Endodermal cell (in vitro differentiated cells): ENCODE measurements around the gene SLC38A3. TPM values are rescaled to one million over a fixed set of nuclear protein-coding genes. Genes with fewer than 3 reads are reported as not detected.

Experiments used
- DNase-seq: peaks from one replicate; pipeline ENCODE4 v3.0.0-alpha.2; 2017
- H3K27ac ChIP-seq: 2 replicates; pipeline ENCODE4 v1.5.1; 2013; ENCODE audit warnings: mild to moderate bottlenecking, low read depth, low read length, moderate library complexity
- H3K27me3 ChIP-seq: 2 replicates; pipeline ENCODE4 v1.6.1; 2013; ENCODE audit warnings: mild to moderate bottlenecking, low read length, moderate library complexity; ENCODE audit not compliant: insufficient read depth, control insufficient read depth, poor library complexity, severe bottlenecking
- H3K36me3 ChIP-seq: 2 replicates; pipeline ENCODE4 v1.7.0; 2013; ENCODE audit warnings: mild to moderate bottlenecking, low read length, moderate library complexity; ENCODE audit not compliant: control insufficient read depth, insufficient read depth
- H3K4me1 ChIP-seq: one replicate; pipeline ENCODE4 v1.7.0; 2013; ENCODE audit warnings: low read length; ENCODE audit not compliant: control insufficient read depth, insufficient read depth
- H3K4me3 ChIP-seq: 2 replicates; pipeline ENCODE4 v1.5.1; 2013; ENCODE audit warnings: mild to moderate bottlenecking, low read length, moderate library complexity
- H3K9ac ChIP-seq: 2 replicates; pipeline ENCODE4 v1.6.1; 2013; ENCODE audit warnings: mild to moderate bottlenecking, low read length, moderate library complexity; ENCODE audit not compliant: poor library complexity, severe bottlenecking; ENCODE audit errors: extremely low read depth
- H3K9me3 ChIP-seq: 2 replicates; pipeline ENCODE4 v1.6.1; 2013; ENCODE audit warnings: mild to moderate bottlenecking, low read length, moderate library complexity; ENCODE audit not compliant: control insufficient read depth
- H3K27ac Mint-ChIP-seq: 2 replicates; pipeline ENCODE4 v1.8.0; 2020; ENCODE audit warnings: mixed read lengths
- H3K27me3 Mint-ChIP-seq: 2 replicates; pipeline ENCODE4 v1.8.0; 2021; ENCODE audit warnings: mild to moderate bottlenecking, mixed read lengths; ENCODE audit not compliant: insufficient read depth
- H3K36me3 Mint-ChIP-seq: 2 replicates; pipeline ENCODE4 v1.8.0; 2020; ENCODE audit warnings: low read depth, mixed read lengths
- H3K4me1 Mint-ChIP-seq: 2 replicates; pipeline ENCODE4 v1.8.0; 2020; ENCODE audit warnings: mixed read lengths
- H3K4me3 Mint-ChIP-seq: 2 replicates; pipeline ENCODE4 v1.8.0; 2020; ENCODE audit warnings: mild to moderate bottlenecking, moderate library complexity, mixed read lengths
- H3K9me3 Mint-ChIP-seq: 2 replicates; pipeline ENCODE4 v1.8.0; 2020; ENCODE audit warnings: mild to moderate bottlenecking, mixed read lengths
- CTCF ChIP-seq: fragments of 200-600 bp; sonication (generic); conservative IDR thresholded peaks from 2 replicates; pipeline ENCODE4 v1.5.0; 2021; ENCODE audit warnings: antibody characterized with exemption, mild to moderate bottlenecking
- WGBS, 2 experiments: methylation state at CpG; one replicate each; pipeline versions ENCODE4 v1.1.5 to v1.1.7; 2013; ENCODE audit warnings: missing lambda C conversion rate in 2 of 2, mixed read lengths in 1 of 2; ENCODE audit not compliant: insufficient coverage in 1 of 2, insufficient read length in 1 of 2; 5-methylcytosine and 5-hydroxymethylcytosine counted together
- total RNA-seq, 2 donors: library from RNA; stranded (reverse); fragmentation: NEBNext Ultra II Directional in 1 of 2; extraction: Animal tissue kit (Norgen Biotek cat#: 25700) in 1 of 2; gene quantifications; 2 replicates in 1 of 2; 3 replicates in 1 of 2; pipeline ENCODE4 v1.2.1, GENCODE V29; 2021

SLC38A3 gene
- total RNA-seq, 2 donors from 2014 or later = 1.5 to 1.9 TPM

- H3K4me3 ChIP-seq = no peak overlapping the region
- Mint-ChIP-seq H3K27me3 (peaks cover 31% of the 10 kb centered on the region), H3K4me1 (no peaks in the 10 kb centered on the region), H3K9me3 (no peaks in the 10 kb centered on the region), H3K27ac (no peak overlapping the region), H3K4me3 (no peak overlapping the region), H3K36me3 (no peaks in the 10 kb centered on the region)
- no peaks in the 10 kb centered on the region for H3K4me1 ChIP-seq
- peaks cover 5% of the 10 kb centered on the region for H3K27me3 ChIP-seq
- DNase-seq = peak; percentile 97
- no peak overlapping the region for H3K9ac ChIP-seq
- no peaks in the 10 kb centered on the region for H3K36me3 ChIP-seq
- TF ChIP-seq CTCF = peak; percentile 87
- no peak overlapping the region for H3K27ac ChIP-seq
- H3K9me3 ChIP-seq = no peaks in the 10 kb centered on the region
- WGBS, 2 experiments = 47 to 50% methylated on average over 17 to 21 of the region's 21 CpGs
Measured at GRCh38 chr3:50192689-50193141, 12.4 kb upstream of the SLC38A3 start.

DNA sequence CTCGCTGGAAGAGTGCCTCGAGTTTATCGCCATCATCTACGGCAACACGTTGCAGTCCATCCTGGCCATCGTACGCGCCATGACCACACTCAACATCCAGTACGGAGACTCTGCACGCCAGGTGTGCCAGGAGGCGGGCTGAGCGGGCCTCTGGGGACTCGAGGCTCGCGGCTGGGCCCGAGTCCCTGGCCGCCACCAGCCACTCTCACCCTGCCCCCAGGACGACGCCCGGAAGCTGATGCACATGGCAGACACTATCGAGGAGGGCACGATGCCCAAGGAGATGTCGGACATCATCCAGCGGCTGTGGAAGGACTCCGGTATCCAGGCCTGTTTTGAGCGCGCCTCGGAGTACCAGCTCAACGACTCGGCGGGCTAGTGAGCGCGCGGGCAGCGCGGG, 11.8 kb upstream of the SLC38A3 start:
- TF ChIP-seq CTCF = no peak

DNA sequence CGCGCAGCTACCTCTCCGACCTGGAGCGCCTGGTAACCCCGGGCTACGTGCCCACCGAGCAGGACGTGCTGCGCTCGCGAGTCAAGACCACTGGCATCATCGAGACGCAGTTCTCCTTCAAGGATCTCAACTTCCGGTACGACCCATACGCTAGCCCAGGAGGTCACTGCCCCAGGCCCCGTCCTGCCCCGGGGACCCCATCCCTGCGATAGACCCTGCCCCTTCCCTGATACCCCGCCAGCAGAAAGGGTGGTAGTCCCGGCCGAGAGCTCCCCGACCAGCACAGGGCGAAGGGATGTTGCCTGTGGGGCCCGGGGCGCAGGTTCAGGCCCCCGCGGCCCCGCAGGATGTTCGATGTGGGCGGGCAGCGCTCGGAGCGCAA, 11.3 kb upstream of the SLC38A3 start:
- Mint-ChIP-seq H3K27ac (no peak overlapping the region), H3K27me3 (peaks cover 35% of the 10 kb centered on the region), H3K9me3 (no peaks in the 10 kb centered on the region), H3K4me3 (no peak overlapping the region), H3K36me3 (no peaks in the 10 kb centered on the region), H3K4me1 (no peaks in the 10 kb centered on the region)
- DNase-seq = no peak
- Histone ChIP-seq H3K9ac (no peak overlapping the region), H3K4me1 (no peaks in the 10 kb centered on the region), H3K36me3 (no peaks in the 10 kb centered on the region), H3K27ac (no peak overlapping the region), H3K27me3 (peaks cover 5% of the 10 kb centered on the region), H3K4me3 (no peak overlapping the region), H3K9me3 (no peaks in the 10 kb centered on the region)
- WGBS, 2 experiments = 94 to 95% methylated on average over 22 to 34 of the region's 34 CpGs
- TF ChIP-seq CTCF = no peak

More for the DNA sequence above, 11.8 kb upstream of the SLC38A3 start:
- no peak overlapping the region for H3K4me3 ChIP-seq
- Mint-ChIP-seq H3K4me3 (no peak overlapping the region), H3K9me3 (no peaks in the 10 kb centered on the region), H3K27ac (no peak overlapping the region), H3K27me3 (peaks cover 31% of the 10 kb centered on the region), H3K4me1 (no peaks in the 10 kb centered on the region), H3K36me3 (no peaks in the 10 kb centered on the region)
- no peaks in the 10 kb centered on the region for H3K36me3 ChIP-seq
- no peaks in the 10 kb centered on the region for H3K9me3 ChIP-seq
- peaks cover 5% of the 10 kb centered on the region for H3K27me3 ChIP-seq
- H3K9ac ChIP-seq = no peak overlapping the region
- no peak overlapping the region for H3K27ac ChIP-seq
- H3K4me1 ChIP-seq = no peaks in the 10 kb centered on the region
- no peak for DNase-seq
- 91 to 93% methylated on average over 21 to 36 of the region's 36 CpGs for WGBS, 2 experiments
